K562 (cell line): ENCODE data around the gene SIGLEC15. TPM values are rescaled to one million over a fixed set of nuclear protein-coding genes. Genes with fewer than 3 reads are reported as not detected.

ENCODE experiments used
- ATAC-seq: fragments of 200-7000 bp; cut with Tn5 transposase; 3 replicates; pipeline ENCODE4 v1.9.1; 2020; ENCODE audit warnings: moderate library complexity
- BruUV-seq: library from RNA; stranded (reverse); fragments of 400-500 nt; replicated peaks from 2 replicates; lab custom pipeline; 2021; lab: Mats Ljungman, UMichigan
- CTCF ChIA-PET: fragments of 300-600 bp; formaldehyde crosslinking; extraction: SDS; loops from one replicate; lab custom pipeline; 2021; ENCODE audit warnings: low intra/inter-chr PET ratio; lab: Yijun Ruan, JAX
- POLR2A ChIA-PET: fragments of 300-600, 350-650 bp; sonication (Branson Sonifier 250); formaldehyde crosslinking; extraction: SDS; loops from one replicate; lab custom pipeline; 2021; ENCODE audit warnings: antibody characterized with exemption, inconsistent platforms; lab: Yijun Ruan, JAX
- DNase-seq, 4 experiments: peaks; one replicate each; pipeline versions ENCODE4 v3.0.0 to v3.0.0-alpha.2; 2011 to 2018; ENCODE audit warnings: low spot score in 3 of 4, mixed read lengths in 3 of 4; ENCODE audit errors: extremely low read depth in 1 of 4
- FAIRE-seq: peaks from 2 replicates; lab custom pipeline; 2011; peaks lifted over from hg19 to GRCh38; lab: Jason Lieb, UNC
- H2AFZ ChIP-seq: 2 replicates; pipeline ENCODE4 v1.6.0; 2011; ENCODE audit warnings: low read depth, low read length, control low read depth, inconsistent platforms
- H3K27ac ChIP-seq: fragments of 200-600 bp; 3 replicates; pipeline ENCODE4 v1.8.0; 2011; ENCODE audit warnings: low read depth, mild to moderate bottlenecking, control low read depth, inconsistent platforms, low read length, moderate library complexity, mixed read lengths; ENCODE audit errors: extremely low read depth
- H3K27me3 ChIP-seq, 2 experiments: fragments of 300-600 bp in 1 of 2; 2 replicates in 1 of 2; 3 replicates in 1 of 2; pipeline versions ENCODE4 v1.6.0 to v1.8.0; 2011; ENCODE audit warnings: inconsistent platforms in 2 of 2, low read length in 2 of 2, mild to moderate bottlenecking in 1 of 2, mixed read lengths in 1 of 2, moderate library complexity in 1 of 2; ENCODE audit not compliant: control insufficient read depth in 2 of 2, insufficient read depth in 2 of 2
- H3K36me3 ChIP-seq: fragments of 300-600 bp; 3 replicates; pipeline ENCODE4 v1.8.0; 2011; ENCODE audit warnings: mild to moderate bottlenecking, low read length, inconsistent platforms; ENCODE audit not compliant: control insufficient read depth, insufficient read depth
- H3K4me1 ChIP-seq, 2 experiments: fragments of 200-600 bp in 1 of 2; replicated peaks in 1 of 2; 2 replicates in 1 of 2; 3 replicates in 1 of 2; pipeline versions ENCODE4 v1.5.1 to v1.8.0; 2011; ENCODE audit warnings: inconsistent platforms in 2 of 2, low read length in 2 of 2, mild to moderate bottlenecking in 1 of 2, mixed read lengths in 1 of 2, moderate library complexity in 1 of 2; ENCODE audit not compliant: control insufficient read depth in 2 of 2, insufficient read depth in 2 of 2
- H3K4me2 ChIP-seq: 2 replicates; pipeline ENCODE4 v1.6.1; 2011; ENCODE audit warnings: low read length, control low read depth, inconsistent platforms, mixed read lengths; ENCODE audit not compliant: insufficient read depth
- H3K4me3 ChIP-seq: fragments of 200-600 bp; sonication (generic), shearing (Covaris generic); 2 replicates; pipeline ENCODE4 v1.5.1; 2016; ENCODE audit warnings: control low read depth, inconsistent platforms
- H3K79me2 ChIP-seq: fragments of 200-600 bp; 3 replicates; pipeline ENCODE4 v1.8.0; 2011; ENCODE audit warnings: low read length, inconsistent platforms; ENCODE audit not compliant: control insufficient read depth, insufficient read depth
- H3K9ac ChIP-seq, 2 experiments: 2 replicates each; pipeline versions ENCODE4 v1.6.0 to v1.6.1; 2011; ENCODE audit warnings: low read depth in 2 of 2, low read length in 2 of 2, control low read depth in 1 of 2, inconsistent platforms in 1 of 2, mild to moderate bottlenecking in 1 of 2, mixed read lengths in 1 of 2; ENCODE audit not compliant: insufficient read depth in 1 of 2
- H3K9me1 ChIP-seq: one replicate; pipeline ENCODE4 v1.6.0; 2011; ENCODE audit warnings: inconsistent platforms, mild to moderate bottlenecking, low read length, moderate library complexity; ENCODE audit not compliant: control insufficient read depth, insufficient read depth
- H3K9me3 ChIP-seq: replicated peaks from 2 replicates; pipeline ENCODE4 v1.5.1; 2011; ENCODE audit warnings: low read depth, low read length, inconsistent platforms; ENCODE audit not compliant: control insufficient read depth, insufficient read depth
- H4K20me1 ChIP-seq: replicated peaks from 2 replicates; pipeline ENCODE4 v1.6.1; 2011; ENCODE audit warnings: low read length, inconsistent platforms, mixed read lengths; ENCODE audit not compliant: control insufficient read depth, insufficient read depth
- FOXJ2 ChIP-seq: fragments of 200-800 bp; sonication (Bioruptor generic); IDR thresholded peaks from 2 replicates; pipeline ENCODE4 v1.6.1; 2016; ENCODE audit warnings: missing genetic modification characterization, missing compliant biosample characterization
- ZNF586 ChIP-seq: fragments of 450-650 bp; formaldehyde crosslinking; conservative IDR thresholded peaks from 2 replicates; pipeline ENCODE4 v1.4.0; 2020; ENCODE audit warnings: mild to moderate bottlenecking, moderate library complexity
- ZNF639 ChIP-seq, 2 experiments: fragments of 200-800 bp in 1 of 2; sonication (Bioruptor generic) in 1 of 2; sonication (generic) in 1 of 2; formaldehyde crosslinking in 1 of 2; IDR thresholded peaks in 1 of 2; conservative IDR thresholded peaks in 1 of 2; 2 replicates each; pipeline versions ENCODE4 v1.5.0 to v1.6.1; 2016 to 2020; ENCODE audit warnings: missing compliant biosample characterization in 1 of 2, missing genetic modification characterization in 1 of 2, missing genetic modification reagents in 1 of 2
- ZNF644 ChIP-seq: fragments of 200-800 bp; sonication (Bioruptor generic); IDR thresholded peaks from 2 replicates; pipeline ENCODE4 v1.6.1; 2016; ENCODE audit warnings: low read depth, missing genetic modification characterization, missing compliant biosample characterization
- WGBS: fragments of 100-300 bp; shearing (Covaris generic); methylation state at CpG from one replicate; pipeline ENCODE4 v1.1.6; 2016; ENCODE audit warnings: low coverage, mixed read lengths; ENCODE audit not compliant: insufficient coverage; ENCODE audit errors: missing lambda C conversion rate; 5-methylcytosine and 5-hydroxymethylcytosine counted together
- in situ Hi-C: fragments of 300-500 bp; cut with MboI; formaldehyde crosslinking; loops from 4 replicates; pipeline ENCODE4 v1.15.0; 2018; ENCODE audit warnings: inconsistent platforms, mixed read lengths
- intact Hi-C: fragments of 100-400 bp; cut with micrococcal nuclease; formaldehyde crosslinking; loops from 2 replicates; pipeline ENCODE4 v1.14.2; 2022
- polyA plus RNA-seq, 8 experiments: library from polyadenylated mRNA; depleted of rRNA in 4 of 8; stranded (reverse) in 5 of 8; unstranded in 3 of 8; fragments of >200 nt; fragmentation: Nextera tagmentation in 2 of 8; fragmentation: Illumina TruSeq in 1 of 8; extraction: Ambion mirVana in 2 of 8; extraction: Trizol in 1 of 8; gene quantifications; 2 replicates each; pipeline versions ENCODE4 v1.2.1 to v1.2.3, GENCODE V29; 2011 to 2014; ENCODE audit warnings: inconsistent platforms in 1 of 8, missing spikeins in 1 of 8
- total RNA-seq, 7 experiments: library from RNA; depleted of rRNA in 6 of 7; stranded (reverse); fragments of >200 nt in 6 of 7; fragmentation: Illumina TruSeq in 2 of 7; extraction: Trizol in 2 of 7; gene quantifications; 2 replicates each; pipeline versions ENCODE4 v1.2.1 to v1.2.3, GENCODE V29; 2011 to 2021; ENCODE audit warnings: low replicate concordance in 1 of 7
- TF ChIP-seq, protein P1 (sequence below): fragments of 250-450 bp; sonication (Bioruptor Pico); IDR thresholded peaks from 2 replicates; pipeline ENCODE4 v1.4.0; 2020; ENCODE audit warnings: mild to moderate bottlenecking, moderate library complexity

Gene SIGLEC15
- total and polyA plus RNA-seq, 9 of the 15 experiments (the other 6 are each of a cell fraction or from before 2014, with no cell fraction given) = not detected

- H3K9me1 ChIP-seq = no peaks in the 10 kb centered on the region
- TF ChIP-seq FOXJ2 (tag) = no peak
- no peaks in the 10 kb centered on the region for H3K79me2 ChIP-seq
- in situ Hi-C loops = no loop called here
- H4K20me1 ChIP-seq = no peaks in the 10 kb centered on the region
- no peak for ATAC-seq
- FAIRE-seq = no peak
- no peak for DNase-seq
- H3K27me3 ChIP-seq = no peaks in the 10 kb centered on the region
- no peak overlapping the region for H3K4me3 ChIP-seq
- H3K36me3 ChIP-seq = peaks cover 17% of the 10 kb centered on the region; the same call in 1 of the 3 replicates
- 58% methylated on average over 10 of the region's 10 CpGs for WGBS
- ChIA-PET POLR2A (no interaction called here), CTCF (no interaction called here)
- no peaks in the 10 kb centered on the region for H3K9me3 ChIP-seq
- intact Hi-C loops = no loop called here
- H3K4me1 ChIP-seq = no peaks in the 10 kb centered on the region
- no peak overlapping the region for H3K4me2 ChIP-seq
- BruUV-seq = no TSS peak
- no peak overlapping the region for H2AFZ ChIP-seq
- H3K9ac ChIP-seq = no peak overlapping the region
- H3K27ac ChIP-seq = no peak overlapping the region
Measured at GRCh38 chr18:45851161-45851925, 25.9 kb downstream of the SIGLEC15 start.

GRCh38 chr18:45852631-45853030 is 27.2 kb downstream of the SIGLEC15 start:
- FAIRE-seq = no peak
- no peak overlapping the region for H3K9ac ChIP-seq
- intact Hi-C loops (no loop called here), in situ Hi-C loops (no loop called here)
- no peaks in the 10 kb centered on the region for H3K9me1 ChIP-seq
- no peaks in the 10 kb centered on the region for H3K27me3 ChIP-seq
- no peak overlapping the region for H2AFZ ChIP-seq
- H3K36me3 ChIP-seq = peaks cover 22% of the 10 kb centered on the region; the same call in 2 of the 3 replicates
- H3K4me1 ChIP-seq = no peaks in the 10 kb centered on the region
- no peak for DNase-seq
- CTCF ChIA-PET = no interaction called here
- no peaks in the 10 kb centered on the region for H3K9me3 ChIP-seq
- H3K4me2 ChIP-seq = no peak overlapping the region
- ATAC-seq = no peak
- H3K4me3 ChIP-seq = no peak overlapping the region
- 74% methylated on average over 5 of the region's 5 CpGs for WGBS
- no peaks in the 10 kb centered on the region for H4K20me1 ChIP-seq
- no peak overlapping the region for H3K27ac ChIP-seq
- POLR2A ChIA-PET = no interaction called here
- no peaks in the 10 kb centered on the region for H3K79me2 ChIP-seq
- BruUV-seq = no TSS peak
- no peak for TF ChIP-seq ZNF639 (CRISPR knock-in tag; conservative IDR thresholded peaks at IDR 0.05 in 1 of 2, IDR thresholded peaks at IDR 0.05 in 1 of 2)
- no peak for TF ChIP-seq ZNF586 (CRISPR knock-in tag)
- TF ChIP-seq, protein P1, sequence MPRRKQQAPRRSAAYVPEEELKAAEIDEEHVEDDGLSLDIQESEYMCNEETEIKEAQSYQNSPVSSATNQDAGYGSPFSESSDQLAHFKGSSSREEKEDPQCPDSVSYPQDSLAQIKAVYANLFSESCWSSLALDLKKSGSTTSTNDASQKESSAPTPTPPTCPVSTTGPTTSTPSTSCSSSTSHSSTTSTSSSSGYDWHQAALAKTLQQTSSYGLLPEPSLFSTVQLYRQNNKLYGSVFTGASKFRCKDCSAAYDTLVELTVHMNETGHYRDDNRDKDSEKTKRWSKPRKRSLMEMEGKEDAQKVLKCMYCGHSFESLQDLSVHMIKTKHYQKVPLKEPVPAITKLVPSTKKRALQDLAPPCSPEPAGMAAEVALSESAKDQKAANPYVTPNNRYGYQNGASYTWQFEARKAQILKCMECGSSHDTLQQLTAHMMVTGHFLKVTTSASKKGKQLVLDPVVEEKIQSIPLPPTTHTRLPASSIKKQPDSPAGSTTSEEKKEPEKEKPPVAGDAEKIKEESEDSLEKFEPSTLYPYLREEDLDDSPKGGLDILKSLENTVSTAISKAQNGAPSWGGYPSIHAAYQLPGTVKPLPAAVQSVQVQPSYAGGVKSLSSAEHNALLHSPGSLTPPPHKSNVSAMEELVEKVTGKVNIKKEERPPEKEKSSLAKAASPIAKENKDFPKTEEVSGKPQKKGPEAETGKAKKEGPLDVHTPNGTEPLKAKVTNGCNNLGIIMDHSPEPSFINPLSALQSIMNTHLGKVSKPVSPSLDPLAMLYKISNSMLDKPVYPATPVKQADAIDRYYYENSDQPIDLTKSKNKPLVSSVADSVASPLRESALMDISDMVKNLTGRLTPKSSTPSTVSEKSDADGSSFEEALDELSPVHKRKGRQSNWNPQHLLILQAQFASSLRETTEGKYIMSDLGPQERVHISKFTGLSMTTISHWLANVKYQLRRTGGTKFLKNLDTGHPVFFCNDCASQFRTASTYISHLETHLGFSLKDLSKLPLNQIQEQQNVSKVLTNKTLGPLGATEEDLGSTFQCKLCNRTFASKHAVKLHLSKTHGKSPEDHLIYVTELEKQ (CRISPR knock-in tag) = no peak
- TF ChIP-seq ZNF644 (tag) = no peak
- TF ChIP-seq FOXJ2 (tag) = no peak
